GM10248 (cell line): ENCODE measurements around the gene MEF2C.
"Not testable (repeated sequence)": the region's sequence is repeated elsewhere in the genome, so short reads cannot be mapped to it uniquely, and the experiment has no call there.

Experiments used
- CTCF ChIA-PET: fragments of 300-600 bp; sonication (Branson Sonifier 250); formaldehyde crosslinking; extraction: SDS; loops from one replicate; lab custom pipeline; 2021; ENCODE audit warnings: antibody characterized with exemption; lab: Yijun Ruan, JAX
- POLR2A ChIA-PET: fragments of 350-650 bp; sonication (Branson Sonifier 250); formaldehyde crosslinking; extraction: SDS; loops from one replicate; lab custom pipeline; 2020; ENCODE audit warnings: antibody characterized with exemption; lab: Yijun Ruan, JAX
- DNase-seq: peaks from one replicate; pipeline ENCODE4 v3.0.0; 2012; ENCODE audit errors: extremely low spot score
- CTCF ChIP-seq: IDR thresholded peaks from 2 replicates; pipeline ENCODE4 v1.5.1; 2012; ENCODE audit warnings: mild to moderate bottlenecking, low read depth; ENCODE audit errors: extremely low read depth, missing control alignments, control extremely low read depth

MEF2C gene

GRCh38 chr5:88924330-88924657, 41.3 kb upstream of the MEF2C start:
- no peak for TF ChIP-seq CTCF
- DNase-seq = no peak

GRCh38 chr5:88923623-88924329, 40.8 kb upstream of the MEF2C start:
- TF ChIP-seq CTCF = no peak
- ChIA-PET CTCF (no interaction called here), POLR2A (no interaction called here)
- no peak for DNase-seq

More at GRCh38 chr5:88924330-88924657, 41.3 kb upstream of the MEF2C start:
- POLR2A ChIA-PET = no interaction called here
- CTCF ChIA-PET = no interaction called here

- POLR2A ChIA-PET, DNase-seq, CTCF ChIA-PET: not testable (repeated sequence)
These were observed 29.8 kb upstream of the MEF2C start for GRCh38 chr5:88912743-88913142.

GRCh38 chr5:88911059-88911572, 28.1 kb upstream of the MEF2C start:
- CTCF ChIA-PET, POLR2A ChIA-PET, DNase-seq: not testable (repeated sequence)

GRCh38 chr5:88904478-88904877, 21.5 kb upstream of the MEF2C start:
- CTCF ChIA-PET, POLR2A ChIA-PET, DNase-seq: not testable (repeated sequence)

GRCh38 chr5:88903966-88904365, 21.0 kb upstream of the MEF2C start:
- CTCF ChIA-PET, POLR2A ChIA-PET, DNase-seq: not testable (repeated sequence)

DNA sequence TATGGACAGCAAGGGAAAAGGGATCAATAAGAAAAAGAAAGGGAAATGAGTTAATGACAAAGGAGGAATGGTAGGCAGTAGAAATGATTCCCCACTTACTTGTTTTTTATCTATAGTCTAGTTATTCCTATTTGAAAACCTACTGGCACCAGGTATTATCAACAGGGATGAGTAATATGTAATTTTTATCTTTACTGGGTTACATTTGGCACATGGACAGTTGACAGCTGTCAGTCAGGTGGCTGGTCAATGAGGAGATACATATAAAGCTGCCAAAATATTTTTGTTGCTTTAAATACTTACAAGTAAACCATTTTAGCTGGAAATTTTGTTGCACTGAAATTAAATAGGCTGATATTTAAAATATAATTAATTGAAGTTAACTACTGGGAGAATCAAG, 18.1 kb upstream of the MEF2C start:
- DNase-seq, CTCF ChIA-PET, POLR2A ChIA-PET: not testable (repeated sequence)

DNA sequence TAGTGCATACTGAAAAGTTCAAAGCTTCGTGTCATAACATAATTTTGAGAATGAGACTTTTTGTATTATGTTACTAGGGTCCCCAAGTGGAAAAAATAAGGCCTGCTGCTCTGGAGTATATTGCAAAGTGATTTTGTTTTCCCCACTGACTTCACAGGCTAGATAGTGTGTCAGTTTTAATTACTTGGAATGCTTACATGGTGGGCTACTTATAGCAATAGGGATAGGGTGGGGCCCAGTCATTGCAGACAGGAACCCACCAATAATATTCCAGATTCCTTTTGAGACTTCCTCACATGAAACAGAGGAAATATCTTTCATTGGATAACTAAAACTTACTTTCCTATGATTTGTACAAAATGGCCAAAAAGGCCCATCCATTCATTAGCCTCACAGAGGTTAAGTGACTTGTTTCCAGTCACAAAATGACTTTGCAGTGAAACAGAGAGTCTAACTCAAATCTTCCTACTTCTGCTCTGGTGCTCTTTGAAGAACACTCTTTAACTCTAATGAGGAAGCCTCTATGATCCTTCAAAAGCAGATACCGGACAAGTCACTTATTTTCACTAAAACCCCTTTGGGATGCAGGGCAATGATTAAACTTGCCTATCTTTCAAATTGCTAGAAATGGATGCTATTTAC, 16.2 kb upstream of the MEF2C start:
- POLR2A ChIA-PET = no interaction called here
- CTCF ChIA-PET = no interaction called here
- TF ChIP-seq CTCF = no peak
- DNase-seq = no peak

DNA sequence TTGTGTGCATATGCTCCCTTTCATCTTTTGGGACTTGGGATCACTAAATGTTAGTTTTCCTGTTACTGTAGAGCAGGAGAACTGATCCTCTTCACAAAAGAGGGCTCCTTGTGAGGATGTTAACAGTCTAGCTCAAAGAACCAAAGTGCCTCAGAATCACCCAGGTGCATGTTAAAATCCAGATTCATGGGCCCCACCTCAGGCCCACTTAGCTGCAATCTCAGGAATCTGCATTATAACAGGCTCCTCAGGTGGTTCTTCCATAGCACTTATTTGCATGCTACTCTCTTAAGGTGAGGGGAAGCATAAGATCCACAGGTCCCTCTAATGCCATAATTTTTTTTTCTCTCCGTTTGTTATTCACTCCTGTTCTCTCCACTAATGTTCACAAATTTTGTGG, 14.8 kb upstream of the MEF2C start:
- POLR2A ChIA-PET = no interaction called here
- DNase-seq = no peak
- CTCF ChIA-PET = interaction anchor here (0.9 kb wide), 1 partner anchor 13 kb away, joined by 3 read pairs; no protein-coding TSS in a partner anchor
- TF ChIP-seq CTCF = no peak
